NCI-H2196 (cell line): Measurements from ENCODE around the gene JPH4.

ENCODE experiments used
- DNase-seq: peaks from one replicate; lab custom pipeline; 2025; ENCODE audit not compliant: unreplicated experiment; lab: John Stamatoyannopoulos, UW

Gene JPH4

GRCh38 chr14:23531391-23531790 lies 47.2 kb downstream of the JPH4 start:
- DNase-seq = no peak

- DNase-seq = no peak
Measured at GRCh38 chr14:23530375-23531055, 48.1 kb downstream of the JPH4 start.

GRCh38 chr14:23529016-23529415 lies 49.6 kb downstream of the JPH4 start:
- DNase-seq = no peak

GRCh38 chr14:23528555-23528954 lies 50.0 kb downstream of the JPH4 start:
- DNase-seq = no peak

GRCh38 chr14:23525611-23526010 lies 53.0 kb downstream of the JPH4 start:
- DNase-seq = no peak

- no peak for DNase-seq
Measured at GRCh38 chr14:23524954-23525353, 53.6 kb downstream of the JPH4 start.

GRCh38 chr14:23523229-23524016 lies 55.2 kb downstream of the JPH4 start:
- DNase-seq = no peak

- DNase-seq = no peak
Measured at GRCh38 chr14:23522643-23523198, 55.9 kb downstream of the JPH4 start.

GRCh38 chr14:23521785-23522640 lies 56.6 kb downstream of the JPH4 start:
- DNase-seq = no peak

GRCh38 chr14:23520899-23521533 lies 57.6 kb downstream of the JPH4 start:
- no peak for DNase-seq

GRCh38 chr14:23518709-23519108 lies 59.9 kb downstream of the JPH4 start:
- DNase-seq = no peak
